Stimulated activated CD8-positive, alpha-beta memory T cell treated with anti-CD3 and anti-CD28 coated beads, Interleukin-15, amount 100 ng/mL, for 4 hours (primary cell): ENCODE results near the gene AMY2B.
"Not testable (repeated sequence)": the region's sequence is repeated elsewhere in the genome, so short reads cannot be mapped to it uniquely, and the experiment has no call there.

Experiments used
- DNase-seq, 2 donors: peaks; one replicate each; pipeline ENCODE4 v3.0.0-alpha.2; 2020; ENCODE audit warnings: low read depth in 2 of 2

Gene AMY2B

GRCh38 chr1:103571289-103571688 lies at the start of gene AMY2B:
TSS of gene AMY2B (plus strand) at chr1:103571589. CDS start at chr1:103571603, 14 bp downstream.
- DNase-seq = not testable (repeated sequence)

GRCh38 chr1:103523346-103523745 lies 48.0 kb upstream of the AMY2B start:
- no peak for DNase-seq

GRCh38 chr1:103525114-103525606 lies 46.2 kb upstream of the AMY2B start:
- no peak for DNase-seq

GRCh38 chr1:103525607-103526507 lies 45.5 kb upstream of the AMY2B start, which contains the start of gene RNPC3:
TSS of gene RNPC3 (plus strand) at chr1:103525699. CDS start at chr1:103526071, 372 bp downstream.
- peak; percentile 65 to 73 for DNase-seq

- DNase-seq = no peak
Measured at GRCh38 chr1:103527331-103527730, 44.1 kb upstream of the AMY2B start.

- no peak for DNase-seq
Measured at GRCh38 chr1:103529746-103530145, 41.6 kb upstream of the AMY2B start.

GRCh38 chr1:103538226-103538625 lies 33.2 kb upstream of the AMY2B start:
- DNase-seq = no peak

- no peak for DNase-seq
Measured at GRCh38 chr1:103541431-103541830, 30.0 kb upstream of the AMY2B start.

GRCh38 chr1:103546496-103546895 lies 24.9 kb upstream of the AMY2B start:
- DNase-seq = no peak

- no peak for DNase-seq
Measured at GRCh38 chr1:103547840-103548239, 23.5 kb upstream of the AMY2B start.

GRCh38 chr1:103560427-103560826 lies 11.0 kb upstream of the AMY2B start:
- no peak for DNase-seq

GRCh38 chr1:103561124-103561523 lies 10.3 kb upstream of the AMY2B start:
- DNase-seq = not testable (repeated sequence)

GRCh38 chr1:103561643-103562395 lies 9.6 kb upstream of the AMY2B start:
- no peak for DNase-seq

- no peak for DNase-seq
Measured at GRCh38 chr1:103563056-103563455, 8.3 kb upstream of the AMY2B start.

- no peak for DNase-seq
Measured at GRCh38 chr1:103569493-103569892, 1.9 kb upstream of the AMY2B start.

- DNase-seq = no peak
Measured at GRCh38 chr1:103576065-103576464, 4.7 kb downstream of the AMY2B start.

GRCh38 chr1:103576784-103577183 lies 5.4 kb downstream of the AMY2B start:
- not testable (repeated sequence) for DNase-seq

- DNase-seq = no peak
Measured at GRCh38 chr1:103582464-103582863, 11.1 kb downstream of the AMY2B start.

- DNase-seq = no peak
Measured at GRCh38 chr1:103583887-103584286, 12.5 kb downstream of the AMY2B start.

- no peak for DNase-seq
Measured at GRCh38 chr1:103584537-103584936, 13.1 kb downstream of the AMY2B start.

- DNase-seq = not testable (repeated sequence)
Measured at GRCh38 chr1:103602740-103603139, 31.4 kb downstream of the AMY2B start.

- no peak for DNase-seq
Measured at GRCh38 chr1:103616362-103616761, 45.0 kb downstream of the AMY2B start.
